HG02588 (cell line): Measurements from ENCODE around the gene NLRP7.
"Not testable (repeated sequence)": the region's sequence is repeated elsewhere in the genome, so short reads cannot be mapped to it uniquely, and the experiment has no call there.

ENCODE experiments used
- ATAC-seq: cut with Tn5 transposase; IDR thresholded peaks from one replicate; pipeline ENCODE4 v1.9.1; 2021; ENCODE audit warnings: mild to moderate bottlenecking, moderate library complexity; ENCODE audit not compliant: unreplicated experiment

The NLRP7 gene

DNA sequence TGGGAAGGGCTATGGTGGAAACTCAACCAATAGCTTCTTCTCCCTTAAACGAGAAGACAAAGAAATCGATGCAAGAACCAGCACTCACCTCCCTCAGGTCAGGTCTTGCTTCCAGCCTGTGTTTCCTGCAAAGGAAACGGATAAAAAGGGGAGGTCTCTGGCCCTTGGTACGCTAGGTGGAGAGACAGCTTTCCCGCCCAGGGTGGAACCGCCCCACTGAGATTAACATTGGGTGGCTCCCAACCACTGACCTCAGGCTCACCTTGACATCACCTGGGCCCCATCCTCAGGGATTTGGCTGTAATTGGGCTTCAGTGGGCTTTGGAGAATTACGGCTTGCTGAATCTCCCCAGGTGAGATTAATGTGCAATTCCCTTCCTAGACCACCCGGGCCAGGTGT is at the start of gene NLRP7:
Gene NLRP7 (minus strand): TSS at position 150 of the 400 bp plus-strand sequence.
- ATAC-seq: no peak

DNA sequence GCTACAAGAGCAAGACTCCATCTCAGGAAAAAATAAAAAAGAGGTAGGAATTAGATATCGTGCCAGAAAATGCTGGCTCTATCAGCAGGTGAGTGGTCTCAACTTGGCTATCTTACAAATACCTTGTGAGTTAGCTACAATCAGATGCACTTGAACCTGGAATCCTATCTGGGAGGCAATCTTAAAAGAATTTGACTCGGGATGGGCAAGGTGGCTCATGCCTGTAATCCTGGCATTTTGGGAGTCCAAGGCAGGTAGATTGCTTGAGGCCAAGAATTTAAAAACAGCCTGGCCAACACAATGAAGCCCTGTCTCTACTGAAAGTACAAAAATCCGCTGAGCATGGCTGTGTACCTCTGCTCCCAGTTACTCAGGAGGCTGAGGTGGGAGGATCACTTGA is 48.2 kb upstream of the NLRP7 start:
- ATAC-seq: no peak

DNA sequence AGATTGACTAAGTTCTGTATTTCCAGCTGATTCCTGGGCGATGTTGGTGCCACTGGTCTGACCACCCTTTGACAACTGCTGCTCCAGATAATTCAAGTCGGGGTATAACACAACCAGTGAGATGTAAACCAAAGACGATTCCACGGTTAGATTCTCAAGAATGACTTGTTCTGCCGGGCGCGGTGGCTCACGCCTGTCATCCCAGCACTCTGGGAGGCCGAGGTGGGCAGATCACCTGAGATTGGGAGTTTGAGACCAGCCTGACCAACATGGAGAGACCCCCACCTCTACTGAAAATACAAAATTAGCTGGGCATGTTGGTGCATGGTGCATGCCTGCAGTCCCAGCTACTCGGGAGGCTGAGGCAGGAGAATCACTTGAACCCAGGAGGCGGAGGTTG is 42.2 kb upstream of the NLRP7 start:
- not testable (repeated sequence) for ATAC-seq

DNA sequence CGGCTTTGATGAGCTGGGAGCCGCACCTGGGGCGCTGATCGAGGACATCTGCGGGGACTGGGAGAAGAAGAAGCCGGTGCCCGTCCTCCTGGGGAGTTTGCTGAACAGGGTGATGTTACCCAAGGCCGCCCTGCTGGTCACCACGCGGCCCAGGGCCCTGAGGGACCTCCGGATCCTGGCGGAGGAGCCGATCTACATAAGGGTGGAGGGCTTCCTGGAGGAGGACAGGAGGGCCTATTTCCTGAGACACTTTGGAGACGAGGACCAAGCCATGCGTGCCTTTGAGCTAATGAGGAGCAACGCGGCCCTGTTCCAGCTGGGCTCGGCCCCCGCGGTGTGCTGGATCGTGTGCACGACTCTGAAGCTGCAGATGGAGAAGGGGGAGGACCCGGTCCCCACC is 35.2 kb upstream of the NLRP7 start:
- not testable (repeated sequence) for ATAC-seq

DNA sequence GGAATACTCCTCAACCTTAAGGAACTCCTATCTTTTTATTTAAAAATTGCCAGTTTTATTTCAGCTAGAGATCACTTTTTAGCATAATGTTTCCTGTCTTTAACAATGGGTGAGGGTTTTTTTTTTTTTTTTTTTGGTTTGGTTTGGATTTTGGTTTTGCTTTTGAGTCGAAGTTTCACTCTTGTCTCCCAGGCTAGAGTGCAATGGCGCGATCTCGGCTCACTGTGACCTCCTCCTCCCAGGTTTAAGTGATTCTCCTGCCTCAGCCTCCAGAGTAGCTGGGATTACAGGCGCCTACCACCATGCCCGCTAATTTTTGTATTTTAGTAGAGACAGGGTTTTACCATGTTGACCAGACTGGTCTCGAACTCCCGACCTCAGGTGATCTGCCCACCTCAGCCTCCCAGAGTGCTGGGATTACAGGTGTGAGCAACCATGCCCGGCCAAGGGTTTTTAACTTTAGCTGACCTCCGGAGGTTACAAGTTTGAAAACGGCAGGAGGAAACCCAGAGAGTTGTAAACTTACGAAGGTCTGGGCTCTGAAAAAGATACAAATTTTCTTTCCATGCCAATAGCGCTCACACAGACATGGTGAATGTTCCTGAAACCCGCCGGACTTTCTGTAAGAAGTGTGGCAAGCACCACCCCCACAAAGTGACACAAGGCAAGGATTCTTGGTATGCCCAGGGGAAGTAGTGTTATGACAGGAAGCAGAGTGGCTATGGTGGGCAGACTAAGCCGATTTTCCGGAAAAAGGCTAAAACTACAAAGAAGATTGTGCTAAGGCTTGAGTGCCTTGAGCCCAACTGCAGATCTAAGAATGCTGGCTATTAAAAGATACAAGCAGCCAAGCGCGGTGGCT is 26.1 kb upstream of the NLRP7 start:
- not testable (repeated sequence) for ATAC-seq

DNA sequence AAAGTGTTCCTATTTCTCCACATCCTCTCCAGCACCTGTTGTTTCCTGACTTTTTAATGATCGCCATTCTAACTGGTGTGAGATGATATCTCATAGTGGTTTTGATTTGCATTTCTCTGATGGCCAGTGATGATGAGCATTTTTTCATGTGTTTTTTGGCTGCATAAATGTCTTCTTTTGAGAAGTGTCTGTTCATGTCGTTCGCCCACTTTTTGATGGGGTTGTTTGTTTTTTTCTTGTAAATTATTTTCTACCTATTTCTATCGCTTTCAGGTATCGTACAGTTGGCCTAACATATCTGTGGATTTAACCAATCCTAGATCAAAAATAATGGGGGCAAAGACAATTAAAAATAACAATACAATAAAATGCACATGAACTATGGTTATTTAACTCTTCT is 24.1 kb upstream of the NLRP7 start:
- not testable (repeated sequence) for ATAC-seq

DNA sequence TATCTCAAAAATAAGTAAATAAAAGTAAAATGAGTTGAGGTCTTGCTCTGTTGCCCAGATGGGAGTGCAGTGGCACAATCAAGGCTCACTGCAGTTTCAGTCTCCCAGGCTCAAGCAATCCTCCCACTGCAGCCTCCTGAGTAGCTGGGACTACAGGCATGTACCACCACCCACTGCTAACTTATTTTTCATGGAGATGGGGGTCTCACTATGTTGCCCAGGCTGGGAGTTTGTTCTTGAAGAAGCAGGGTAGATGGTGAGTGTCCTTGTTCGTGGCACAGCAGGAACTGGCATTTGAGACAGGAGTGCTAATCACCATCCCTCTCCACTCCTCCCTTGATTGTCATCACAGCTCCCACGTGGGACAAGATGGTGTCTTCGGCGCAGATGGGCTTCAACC is 22.3 kb upstream of the NLRP7 start:
- ATAC-seq: no peak

DNA sequence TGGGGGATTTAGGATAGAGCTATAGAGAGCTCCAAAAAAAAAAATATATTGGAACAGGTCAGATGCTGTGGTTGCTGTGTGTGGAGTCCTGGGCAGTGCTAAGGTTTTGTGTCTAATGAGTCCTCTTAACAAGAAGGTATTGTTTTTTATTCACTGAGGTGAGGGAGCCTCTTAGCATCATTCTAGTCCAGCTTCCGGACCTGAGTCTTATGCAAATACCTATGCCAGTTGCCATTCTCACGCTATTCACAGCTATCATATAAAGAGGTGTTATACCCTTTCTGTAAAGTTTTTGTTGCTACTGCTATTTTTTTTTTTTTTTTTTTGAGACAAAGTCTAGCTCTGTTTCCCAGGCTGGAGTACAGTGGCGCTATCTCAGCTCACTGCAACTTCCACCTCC is 20.3 kb upstream of the NLRP7 start:
- ATAC-seq: no peak

DNA sequence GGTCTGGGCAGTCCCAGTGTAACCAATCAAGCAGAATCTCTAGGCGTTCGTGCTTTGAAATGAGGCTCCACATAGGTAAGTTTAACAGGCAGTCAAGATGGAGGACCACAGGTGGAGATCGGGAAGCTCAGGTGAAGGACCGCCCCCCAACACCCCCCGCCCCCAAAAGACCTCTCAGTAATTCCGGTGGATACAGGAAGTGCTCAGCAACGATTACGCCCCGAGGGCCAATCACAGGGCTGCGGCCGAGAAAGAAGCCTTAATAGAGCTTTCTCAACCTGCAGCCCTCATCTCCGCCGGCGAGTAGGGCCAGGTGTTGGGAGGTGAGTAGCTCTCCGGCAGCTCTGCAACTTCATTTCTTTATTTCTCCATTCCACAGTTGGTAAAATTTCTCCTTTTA is 17.7 kb upstream of the NLRP7 start:
- not testable (repeated sequence) for ATAC-seq

DNA sequence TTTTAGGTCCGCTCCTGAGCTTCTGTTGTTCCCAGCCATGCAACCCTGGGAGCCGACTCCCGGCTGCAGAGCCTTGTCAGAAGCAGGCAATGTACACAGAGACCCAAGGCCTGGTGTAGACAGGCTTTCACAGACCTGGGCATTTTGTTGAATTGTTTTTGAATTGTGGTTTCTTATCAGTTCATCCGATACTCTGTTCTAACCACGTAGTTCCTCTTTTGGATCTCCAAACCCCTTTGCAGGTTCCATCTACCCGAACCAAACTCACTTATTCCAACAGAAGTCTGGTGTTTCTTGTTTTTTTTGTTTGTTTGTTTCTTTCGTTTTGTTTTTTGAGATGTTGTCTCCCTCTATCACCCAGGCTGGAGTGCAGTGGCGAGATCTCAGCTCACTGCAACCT is 12.5 kb upstream of the NLRP7 start:
- no peak for ATAC-seq

DNA sequence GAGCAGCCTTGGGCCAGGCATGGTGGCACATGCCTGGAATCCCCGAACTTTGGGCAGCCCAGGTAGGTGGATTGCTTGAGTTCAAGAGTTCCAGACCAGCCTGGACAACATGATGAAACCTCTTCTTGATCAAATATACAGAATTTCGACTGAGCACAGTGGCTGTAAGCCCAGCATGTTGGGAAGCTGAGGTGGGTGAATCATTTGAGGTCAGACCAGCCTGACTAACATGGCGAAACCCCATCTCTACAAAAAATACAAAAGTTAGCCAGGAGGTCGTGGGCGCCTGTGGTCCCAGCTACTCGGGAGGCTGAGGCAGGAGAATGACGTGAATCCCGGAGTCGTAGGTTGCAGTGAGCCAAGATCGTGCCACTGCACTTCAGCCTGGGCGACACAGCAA is 8.0 kb upstream of the NLRP7 start:
- no peak for ATAC-seq

DNA sequence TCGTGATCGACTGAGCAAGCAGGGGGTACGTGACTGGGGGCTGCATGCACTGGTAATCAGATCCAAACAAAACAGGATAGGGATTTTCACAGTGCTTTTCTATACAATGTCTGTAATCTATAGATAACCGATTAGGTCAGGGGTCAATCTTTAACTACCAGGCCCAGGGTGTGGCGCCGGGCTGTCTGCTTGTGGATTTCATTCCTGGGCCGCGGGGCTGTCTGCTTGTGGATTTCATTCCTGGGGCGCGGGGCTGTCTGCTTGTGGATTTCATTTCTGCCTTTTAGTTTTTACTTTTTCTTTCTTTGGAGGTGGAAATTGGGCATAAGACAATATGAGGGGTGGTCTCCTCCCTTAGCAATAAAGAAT is 6.0 kb upstream of the NLRP7 start:
- not testable (repeated sequence) for ATAC-seq

DNA sequence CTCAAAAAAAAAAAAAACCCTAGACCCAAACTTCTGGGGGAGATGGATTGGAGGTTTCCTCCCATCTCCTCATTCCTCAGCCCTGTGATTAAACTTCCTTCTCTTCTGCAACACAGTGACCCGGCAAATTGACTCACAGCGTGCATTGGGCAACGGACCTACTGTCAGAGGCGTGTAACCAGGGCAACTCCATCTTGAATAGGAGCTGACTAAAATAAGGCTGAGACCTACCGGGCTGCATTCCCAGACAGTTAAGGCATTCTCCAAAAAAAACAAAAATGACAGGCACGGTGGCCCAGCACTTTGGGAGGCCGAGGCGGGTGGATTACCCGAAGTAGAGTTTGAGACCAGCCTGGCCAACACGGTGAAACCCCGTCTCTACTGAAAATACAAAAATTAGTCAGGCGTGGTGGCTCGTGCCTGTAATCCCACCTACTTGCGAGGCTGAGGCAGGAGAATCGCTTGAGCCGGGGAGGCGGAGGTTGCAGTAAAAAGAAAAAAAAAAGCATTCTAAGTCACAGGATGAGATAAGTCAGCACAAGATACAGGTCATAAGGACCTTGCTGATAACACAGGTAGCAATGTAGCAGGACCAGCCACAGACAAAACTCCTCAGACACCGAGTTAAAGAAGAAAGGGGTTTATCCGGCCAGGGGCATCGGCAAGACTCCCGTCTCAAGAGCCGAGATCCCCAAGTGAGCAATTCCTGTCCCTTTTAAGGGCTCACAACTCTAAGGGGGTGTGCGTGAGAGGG is 5.4 kb upstream of the NLRP7 start:
- ATAC-seq: no peak

DNA sequence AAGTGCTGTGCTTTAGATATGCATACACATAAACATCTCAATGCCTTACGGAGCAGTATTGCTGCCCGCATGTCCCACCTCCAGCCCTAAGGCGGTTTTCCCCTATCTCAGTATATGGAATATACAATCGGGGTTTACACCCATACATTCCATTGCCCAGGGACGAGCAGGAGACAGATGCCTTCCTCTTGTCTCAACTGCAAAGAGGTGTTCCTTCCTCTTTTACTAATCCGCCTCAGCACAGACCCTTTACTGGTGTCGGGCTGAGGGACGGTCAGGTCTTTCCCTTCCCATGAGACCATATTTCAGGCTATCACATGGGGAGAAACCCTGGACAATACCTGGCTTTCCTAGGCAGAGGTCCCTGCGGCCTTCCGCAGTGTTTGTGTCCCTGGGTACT is 3.2 kb upstream of the NLRP7 start:
- ATAC-seq: not testable (repeated sequence)

DNA sequence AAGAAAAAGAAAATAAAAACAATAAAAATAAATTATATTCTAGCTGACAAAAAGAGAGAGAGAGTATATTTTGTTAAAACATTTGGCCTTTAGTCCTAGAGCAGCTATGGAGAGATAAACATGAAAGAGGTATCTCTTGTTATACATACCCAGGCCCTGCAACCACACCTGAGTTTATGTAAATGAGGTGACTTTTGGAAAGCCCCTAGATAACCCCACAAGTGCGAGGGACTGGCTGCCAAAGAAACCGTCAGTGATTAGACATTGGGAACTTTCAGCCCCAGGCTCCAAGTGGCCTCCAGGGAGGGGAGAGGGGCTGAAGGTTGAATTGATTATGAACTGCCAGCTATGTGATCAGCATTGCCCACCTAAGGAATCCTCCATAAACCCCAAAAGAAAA is 2.1 kb upstream of the NLRP7 start:
- no peak for ATAC-seq

DNA sequence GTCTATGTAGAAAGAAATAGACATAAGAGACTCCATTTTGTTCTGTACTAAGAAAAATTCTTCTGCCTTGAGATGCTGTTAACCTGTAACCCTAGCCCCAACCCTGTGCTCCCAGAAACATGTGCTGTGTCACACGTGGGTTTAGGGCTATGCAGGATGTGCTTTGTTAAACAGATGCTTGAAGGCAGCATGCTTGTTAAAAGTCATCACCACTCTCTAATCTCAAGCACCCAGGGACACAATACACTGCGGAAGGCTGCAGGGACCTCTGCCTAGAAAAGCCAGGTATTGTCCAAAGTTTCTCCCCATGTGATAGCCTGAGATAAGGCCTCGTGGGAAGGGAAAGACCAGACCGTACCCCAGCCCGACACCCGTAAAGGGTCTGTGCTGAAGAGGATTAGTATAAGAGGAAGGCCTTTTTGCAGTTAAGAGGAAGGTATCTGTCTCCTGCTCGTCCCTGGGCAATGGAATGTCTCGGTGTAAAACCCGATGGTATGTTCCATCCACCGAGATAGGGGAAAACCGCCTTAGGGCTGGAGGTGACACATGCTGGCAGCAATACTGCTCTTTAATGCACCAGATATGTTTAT is 3.5 kb downstream of the NLRP7 start:
- ATAC-seq: not testable (repeated sequence)

DNA sequence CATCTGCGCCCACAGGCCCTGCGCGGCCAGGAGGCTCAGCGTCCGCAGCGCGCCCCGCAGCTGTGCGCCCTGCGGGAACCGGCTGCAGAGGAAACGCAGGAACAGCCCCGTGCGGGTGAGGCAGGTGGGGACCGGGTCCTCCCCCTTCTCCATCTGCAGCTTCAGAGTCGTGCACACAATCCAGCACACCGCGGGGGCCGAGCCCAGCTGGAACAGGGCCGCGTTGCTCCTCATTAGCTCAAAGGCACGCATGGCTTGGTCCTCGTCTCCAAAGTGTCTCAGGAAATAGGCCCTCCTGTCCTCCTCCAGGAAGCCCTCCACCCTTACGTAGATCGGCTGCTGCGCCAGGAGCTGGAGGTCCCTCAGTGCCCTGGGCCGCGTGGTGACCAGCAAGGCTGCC is 7.8 kb downstream of the NLRP7 start:
- not testable (repeated sequence) for ATAC-seq

DNA sequence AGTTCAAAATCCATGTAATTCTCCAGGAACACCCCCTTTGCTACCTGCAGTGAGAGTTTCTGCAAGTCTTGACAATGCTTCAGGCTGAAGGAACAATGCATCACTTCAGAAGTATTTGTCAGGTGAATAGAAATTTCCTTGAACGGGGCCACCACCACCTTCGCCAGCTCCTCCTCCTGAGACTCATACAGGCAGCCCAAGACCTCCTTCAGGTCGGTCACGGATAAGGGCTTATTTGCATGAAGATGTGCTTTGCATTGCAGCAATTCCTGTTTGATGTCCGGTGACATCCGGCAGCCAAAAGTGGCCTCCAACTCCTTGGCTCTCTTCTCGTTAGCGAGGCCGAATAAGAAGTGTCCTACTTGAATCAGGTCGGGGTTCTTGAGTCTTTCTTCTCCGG is 8.4 kb downstream of the NLRP7 start:
- ATAC-seq: no peak

DNA sequence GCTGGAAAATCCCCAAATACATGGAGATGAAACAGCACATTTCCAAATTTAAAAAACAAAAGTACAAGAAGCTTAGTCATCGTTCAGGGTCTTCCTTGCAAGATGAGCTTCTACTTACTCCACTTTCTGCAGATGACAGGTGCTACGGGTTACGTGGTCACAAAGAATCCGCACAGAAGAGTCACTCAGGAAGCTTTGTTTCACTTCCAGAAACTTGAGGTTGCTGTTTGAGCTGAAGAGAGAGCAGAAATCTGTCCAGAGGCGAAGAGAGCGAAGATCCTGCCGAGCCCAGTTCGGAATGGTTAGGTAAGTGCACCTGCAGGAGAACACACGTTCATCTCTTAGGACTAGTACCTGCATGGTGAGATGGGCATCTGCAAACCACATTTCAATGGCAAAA is 9.4 kb downstream of the NLRP7 start:
- no peak for ATAC-seq

DNA sequence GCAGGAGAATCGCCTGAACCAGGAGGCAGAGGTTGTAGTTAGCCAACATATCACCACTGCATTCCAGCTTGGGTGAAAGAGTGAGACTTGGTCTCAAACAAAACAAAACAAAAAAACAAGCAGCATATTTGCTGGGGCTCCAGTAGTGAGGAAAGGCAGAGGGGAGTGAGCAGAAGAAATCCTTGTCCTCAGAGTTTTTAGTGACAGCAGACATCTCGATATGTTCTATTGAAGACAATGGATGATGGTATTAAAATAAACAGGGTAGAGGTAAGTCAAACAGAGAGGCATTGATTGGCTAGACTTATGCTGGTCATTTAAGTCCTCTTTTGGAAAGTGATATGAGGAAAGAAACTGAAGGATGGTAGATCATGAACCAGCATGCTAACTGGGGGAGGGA is 19.0 kb downstream of the NLRP7 start:
- ATAC-seq: no peak

DNA sequence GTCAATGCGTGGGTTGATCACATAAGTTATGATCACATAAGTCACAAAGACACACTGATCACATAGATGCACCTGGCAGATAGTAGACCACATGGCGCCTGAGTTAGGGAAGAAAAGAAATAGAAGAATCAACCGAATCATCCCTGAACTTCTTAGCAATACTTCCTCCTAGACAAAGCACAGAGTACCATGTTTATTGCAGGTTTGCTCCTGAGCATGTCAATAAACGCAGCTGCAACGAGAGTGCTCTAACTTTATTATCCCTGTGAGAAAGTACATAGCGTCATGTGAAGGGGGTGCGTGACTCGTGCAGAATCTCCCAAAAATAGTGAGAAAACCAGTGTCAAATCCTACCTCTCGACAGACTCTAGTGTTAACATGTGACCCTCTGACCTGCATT is 24.1 kb downstream of the NLRP7 start:
- no peak for ATAC-seq

DNA sequence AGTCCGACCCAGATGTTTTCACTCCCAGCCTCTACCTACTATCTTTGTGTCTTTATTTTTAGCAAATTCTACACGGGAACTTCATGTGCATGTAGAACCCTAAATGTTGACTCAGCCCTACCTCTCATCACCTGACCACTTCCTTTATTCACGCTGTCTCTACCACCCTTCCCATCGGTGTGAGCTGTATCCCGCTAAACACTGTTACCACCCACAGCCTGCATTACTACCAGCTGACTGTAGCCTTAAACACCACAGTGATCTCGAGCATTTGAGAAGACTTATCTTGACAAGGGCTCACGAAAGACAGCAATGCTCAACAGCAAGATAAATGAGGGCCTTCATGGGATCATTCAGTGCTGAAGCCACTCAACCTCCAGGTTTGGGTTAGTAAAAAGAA is 26.2 kb downstream of the NLRP7 start:
- ATAC-seq: no peak
